ENCODE data around the gene MBLAC1.
A peak's percentile ranks its signal among the peaks of the same experiment; 100 is the strongest.
"Not testable (repeated sequence)": the region's sequence is repeated elsewhere in the genome, so short reads cannot be mapped to it uniquely, and the experiment has no call there.

MBLAC1 gene

DNA sequence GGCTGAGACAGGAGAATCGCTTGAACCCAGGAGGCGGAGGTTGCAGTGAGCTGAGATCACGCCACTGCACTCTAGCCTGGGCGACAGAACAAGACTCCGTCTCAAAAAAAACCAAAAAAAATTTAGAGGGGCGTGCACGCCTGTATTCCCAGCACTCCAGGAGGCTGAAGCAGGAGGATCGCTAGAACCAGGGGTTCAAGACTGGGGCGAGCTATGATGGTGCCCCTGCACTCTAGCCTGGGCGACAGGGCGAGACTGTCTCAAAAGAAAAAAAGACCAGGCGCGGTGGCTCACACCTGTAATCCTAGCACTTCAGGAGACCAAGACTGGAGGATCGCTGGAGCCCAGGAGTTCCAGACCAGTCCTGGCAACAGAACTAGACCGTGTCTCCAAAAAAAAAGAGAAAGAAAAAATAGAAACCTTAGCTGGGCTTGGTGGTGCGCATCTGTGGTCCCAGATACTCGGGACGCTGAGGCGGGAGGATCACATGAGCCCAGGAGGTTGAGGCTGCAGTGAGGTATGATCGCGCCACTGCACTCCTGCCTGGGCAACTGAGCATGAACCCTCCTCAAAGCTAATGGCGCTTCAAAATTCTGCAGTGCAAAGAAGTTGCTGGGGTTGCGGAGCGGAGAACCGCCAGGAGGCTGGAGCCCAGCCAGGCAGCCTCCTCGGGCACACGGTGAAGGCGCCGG lies 382 bp upstream of the MBLAC1 start:
- peaks cover 44% of the 10 kb centered on the region for H3K4me1 Mint-ChIP-seq
- H3K27ac Mint-ChIP-seq, result peak overlapping the region; percentile 99
- ATAC-seq (peak; percentile 30), DNase-seq (no peak)
- H3K9me3 Mint-ChIP-seq, result no peaks in the 10 kb centered on the region
- H3K27me3 Mint-ChIP-seq, result no peaks in the 10 kb centered on the region
- H3K36me3 Mint-ChIP-seq (ENCODE audit: low read depth), result peaks cover 9% of the 10 kb centered on the region
- peak overlapping the region; percentile 99 for H3K4me3 Mint-ChIP-seq

DNA sequence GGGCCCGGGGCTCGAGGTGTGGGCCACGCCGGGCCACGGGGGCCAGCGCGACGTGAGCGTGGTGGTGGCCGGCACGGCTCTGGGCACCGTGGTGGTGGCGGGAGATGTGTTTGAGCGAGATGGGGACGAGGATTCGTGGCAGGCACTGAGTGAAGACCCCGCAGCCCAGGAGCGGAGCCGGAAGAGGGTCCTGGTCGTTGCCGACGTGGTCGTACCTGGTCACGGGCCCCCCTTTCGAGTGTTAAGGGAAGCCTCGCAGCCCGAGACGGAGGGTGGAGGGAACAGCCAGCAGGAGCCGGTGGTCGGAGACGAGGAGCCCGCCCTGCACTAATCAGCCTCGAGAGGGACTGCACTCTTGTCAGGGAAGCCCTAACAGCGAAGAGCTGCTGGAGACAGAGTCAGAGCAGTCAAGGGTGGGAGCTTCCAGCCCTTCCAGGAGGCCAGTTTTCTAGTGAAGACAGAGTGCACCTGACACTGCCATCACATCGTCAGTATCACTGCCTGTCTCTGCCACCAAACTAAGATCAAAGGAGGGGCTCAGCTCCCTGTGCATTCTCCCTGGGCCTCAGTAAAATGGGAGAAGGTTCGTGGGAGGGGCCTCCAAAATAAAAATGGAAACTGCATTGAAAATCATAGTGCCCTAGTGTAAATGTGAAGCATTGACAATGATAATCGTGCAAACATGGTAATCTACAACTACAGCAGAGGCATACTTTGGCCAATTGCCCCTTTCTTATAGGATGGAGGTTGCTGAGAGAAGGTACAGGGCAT lies 1.3 kb downstream of the MBLAC1 start:
- peak; percentile 18 for ATAC-seq
- H3K4me1 Mint-ChIP-seq, result peaks cover 48% of the 10 kb centered on the region
- DNase-seq, result peak; percentile 33
- no peaks in the 10 kb centered on the region for H3K27me3 Mint-ChIP-seq
- no peak overlapping the region for H3K27ac Mint-ChIP-seq
- no peaks in the 10 kb centered on the region for H3K9me3 Mint-ChIP-seq
- peaks cover 5% of the 10 kb centered on the region for H3K36me3 Mint-ChIP-seq (ENCODE audit: low read depth)
- peak overlapping the region; percentile 99 for H3K4me3 Mint-ChIP-seq

GRCh38 chr7:100128637-100128963 lies 1.8 kb downstream of the MBLAC1 start:
- Mint-ChIP-seq H3K27me3 (no peaks in the 10 kb centered on the region), H3K4me3 (peak overlapping the region; percentile 99), H3K4me1 (peaks cover 48% of the 10 kb centered on the region), H3K36me3 (ENCODE audit: low read depth) (peaks cover 5% of the 10 kb centered on the region), H3K27ac (no peak overlapping the region), H3K9me3 (no peaks in the 10 kb centered on the region)
- ATAC-seq, result no peak
- no peak for DNase-seq

- H3K27ac Mint-ChIP-seq; ATAC-seq; H3K36me3 Mint-ChIP-seq (ENCODE audit: low read depth); DNase-seq; H3K27me3 Mint-ChIP-seq; H3K4me3 Mint-ChIP-seq; H3K9me3 Mint-ChIP-seq: not testable (repeated sequence)
- peaks cover 38% of the 10 kb centered on the region for H3K4me1 Mint-ChIP-seq
These were observed 3.4 kb downstream of the MBLAC1 start for GRCh38 chr7:100130220-100130607.

DNA sequence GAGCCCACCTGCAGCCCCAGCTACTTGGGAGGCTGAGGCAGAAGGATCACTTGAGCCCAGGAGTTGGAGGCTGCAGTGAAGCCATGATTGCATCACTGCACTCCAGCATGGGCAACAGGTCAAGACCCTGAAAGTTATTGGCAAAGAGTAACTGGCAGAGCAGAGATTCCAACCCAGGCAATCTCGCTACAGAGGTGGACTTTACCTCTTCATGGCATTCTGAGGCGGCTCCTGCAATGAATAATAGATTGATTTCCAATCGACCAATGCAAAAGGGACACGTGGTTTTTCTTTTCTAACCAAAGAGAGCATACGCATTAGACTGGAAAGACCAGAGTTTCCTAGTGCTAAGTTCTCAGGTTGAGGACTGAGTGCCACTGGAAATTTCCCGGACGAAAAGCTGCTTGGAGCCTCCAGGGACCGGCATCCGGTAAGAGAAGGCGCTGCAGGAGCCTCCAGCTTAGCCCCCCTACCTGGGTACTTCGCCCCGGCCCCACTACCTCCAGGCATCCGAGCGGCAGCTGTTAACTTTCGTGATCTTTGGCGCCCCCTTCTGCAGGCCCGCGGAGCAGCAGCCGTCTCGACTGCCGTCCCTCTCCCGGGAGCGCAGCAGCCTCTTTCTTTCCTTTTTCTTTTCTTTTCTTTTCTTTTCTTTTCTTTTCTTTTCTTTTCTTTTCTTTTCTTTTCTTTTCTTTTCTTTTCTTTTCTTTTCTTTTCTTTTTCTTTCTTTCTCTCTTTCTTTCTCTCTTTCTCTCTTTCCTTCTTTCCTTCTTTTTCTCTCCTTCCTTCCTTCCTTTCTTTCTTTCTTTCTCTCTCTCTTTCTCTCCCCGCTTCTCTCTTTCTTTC lies 4.1 kb downstream of the MBLAC1 start:
- Mint-ChIP-seq H3K27ac (no peak overlapping the region), H3K36me3 (ENCODE audit: low read depth) (peaks cover 4% of the 10 kb centered on the region), H3K4me3 (no peak overlapping the region), H3K9me3 (no peaks in the 10 kb centered on the region), H3K4me1 (peaks cover 32% of the 10 kb centered on the region), H3K27me3 (no peaks in the 10 kb centered on the region)
- ATAC-seq (no peak), DNase-seq (peak; percentile 92)

- Mint-ChIP-seq H3K27ac (no peak overlapping the region), H3K27me3 (no peaks in the 10 kb centered on the region), H3K9me3 (no peaks in the 10 kb centered on the region), H3K36me3 (ENCODE audit: low read depth) (no peaks in the 10 kb centered on the region), H3K4me3 (no peak overlapping the region), H3K4me1 (peaks cover 21% of the 10 kb centered on the region)
- no peak for DNase-seq
- ATAC-seq, result no peak
These were observed 5.4 kb downstream of the MBLAC1 start for GRCh38 chr7:100132126-100132525.

DNA sequence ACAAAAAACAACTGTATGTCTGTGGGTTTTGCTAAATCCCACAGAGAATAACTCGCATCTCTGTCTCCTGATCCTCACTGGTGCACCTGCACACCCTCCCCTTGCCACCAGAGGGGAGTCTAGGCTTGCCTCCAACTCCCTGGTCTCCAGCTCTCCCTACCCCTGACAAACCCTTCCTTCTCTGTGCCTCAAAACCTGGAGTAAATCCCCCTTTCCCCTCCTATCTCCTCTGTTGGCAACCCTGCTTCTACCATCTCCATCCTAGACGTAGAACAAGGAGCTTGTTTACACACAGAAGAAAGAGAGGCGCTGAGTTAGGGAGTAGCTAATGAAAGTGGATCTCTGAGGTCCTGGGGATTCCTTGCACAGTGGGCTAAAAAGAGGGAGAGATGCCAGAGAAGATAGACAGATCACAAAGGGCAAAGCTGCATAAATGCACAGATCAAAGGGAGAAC lies 6.0 kb downstream of the MBLAC1 start:
- Mint-ChIP-seq H3K4me3 (no peak overlapping the region), H3K9me3 (no peaks in the 10 kb centered on the region), H3K36me3 (ENCODE audit: low read depth) (no peaks in the 10 kb centered on the region), H3K4me1 (peaks cover 22% of the 10 kb centered on the region), H3K27ac (no peak overlapping the region), H3K27me3 (no peaks in the 10 kb centered on the region)
- DNase-seq (peak; percentile 68), ATAC-seq (peak; percentile 80)

GRCh38 chr7:100137851-100138760 lies 11.3 kb downstream of the MBLAC1 start:
- Mint-ChIP-seq H3K9me3 (no peaks in the 10 kb centered on the region), H3K36me3 (ENCODE audit: low read depth) (no peaks in the 10 kb centered on the region), H3K27ac (peak overlapping the region; percentile 39), H3K4me3 (no peak overlapping the region), H3K4me1 (peaks cover 16% of the 10 kb centered on the region), H3K27me3 (no peaks in the 10 kb centered on the region)
- no peak for DNase-seq
- ATAC-seq, result no peak

DNA sequence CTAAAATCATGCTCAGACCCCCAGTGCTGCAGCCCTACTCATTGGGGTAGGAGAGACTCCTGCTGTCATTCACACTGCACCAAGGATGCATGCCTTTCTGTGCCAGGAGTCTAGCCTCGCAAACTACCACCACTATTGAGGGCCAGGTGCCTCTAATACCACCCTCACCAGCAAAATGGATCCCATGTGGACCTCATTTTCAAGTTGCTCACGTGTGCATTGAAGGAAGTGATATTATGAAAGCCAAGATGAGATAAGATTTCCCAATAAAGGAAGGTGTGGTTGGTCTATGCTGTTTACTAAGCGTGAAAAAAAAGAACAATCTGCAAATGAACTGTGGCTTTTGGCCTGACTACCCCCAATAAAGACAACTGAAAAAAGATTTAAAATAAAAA lies 14.8 kb downstream of the MBLAC1 start:
- H3K27me3 Mint-ChIP-seq, result no peaks in the 10 kb centered on the region
- DNase-seq (no peak), ATAC-seq (no peak)
- no peak overlapping the region for H3K27ac Mint-ChIP-seq
- H3K36me3 Mint-ChIP-seq (ENCODE audit: low read depth), result no peaks in the 10 kb centered on the region
- no peaks in the 10 kb centered on the region for H3K9me3 Mint-ChIP-seq
- no peak overlapping the region for H3K4me3 Mint-ChIP-seq
- H3K4me1 Mint-ChIP-seq, result peaks cover 16% of the 10 kb centered on the region

DNA sequence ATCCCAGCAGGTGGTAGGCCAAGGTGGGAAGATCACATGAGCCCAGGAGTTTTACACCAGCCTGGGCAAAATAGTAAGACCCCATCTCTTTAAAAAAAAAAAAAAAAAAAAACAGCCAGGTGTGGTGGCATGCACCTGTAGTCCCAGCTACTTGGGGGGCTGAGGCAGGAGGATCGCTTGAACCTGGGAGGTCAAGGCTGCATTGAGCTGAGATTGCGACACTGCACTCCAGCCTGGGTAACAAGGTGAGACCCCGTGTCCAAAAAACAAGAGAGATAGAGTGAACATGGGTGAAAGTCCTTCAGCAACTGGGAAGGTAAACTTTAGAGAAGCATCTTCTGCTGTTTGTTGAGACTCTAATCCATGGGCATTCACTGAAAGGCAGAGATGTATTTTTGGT lies 15.7 kb downstream of the MBLAC1 start:
- Mint-ChIP-seq H3K4me3 (no peak overlapping the region), H3K27me3 (no peaks in the 10 kb centered on the region), H3K4me1 (peaks cover 16% of the 10 kb centered on the region), H3K9me3 (no peaks in the 10 kb centered on the region), H3K27ac (no peak overlapping the region), H3K36me3 (ENCODE audit: low read depth) (no peaks in the 10 kb centered on the region)
- ATAC-seq (no peak), DNase-seq (no peak)

DNA sequence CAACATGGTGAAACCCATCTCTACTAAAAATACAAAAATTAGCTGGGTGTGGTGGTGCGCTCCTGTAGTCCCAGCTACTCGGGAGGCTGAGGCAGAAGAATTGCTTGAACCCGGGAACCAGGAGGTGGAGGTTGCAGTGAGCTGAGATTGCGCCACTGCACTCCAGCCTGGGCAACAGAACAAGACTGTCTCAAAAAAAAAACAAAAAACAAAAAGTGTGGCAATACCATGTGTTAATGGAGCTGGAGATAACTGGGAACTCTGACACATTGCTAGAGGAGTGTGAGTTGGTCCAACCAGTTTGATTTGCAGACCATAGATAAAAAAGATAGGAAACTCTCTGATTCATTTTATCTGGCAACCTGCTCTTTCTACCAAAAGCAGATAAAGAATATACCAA lies 19.6 kb downstream of the MBLAC1 start:
- H3K27ac Mint-ChIP-seq; H3K36me3 Mint-ChIP-seq (ENCODE audit: low read depth); H3K4me3 Mint-ChIP-seq; H3K27me3 Mint-ChIP-seq; H3K9me3 Mint-ChIP-seq; ATAC-seq; DNase-seq: not testable (repeated sequence)
- peaks cover 25% of the 10 kb centered on the region for H3K4me1 Mint-ChIP-seq

DNA sequence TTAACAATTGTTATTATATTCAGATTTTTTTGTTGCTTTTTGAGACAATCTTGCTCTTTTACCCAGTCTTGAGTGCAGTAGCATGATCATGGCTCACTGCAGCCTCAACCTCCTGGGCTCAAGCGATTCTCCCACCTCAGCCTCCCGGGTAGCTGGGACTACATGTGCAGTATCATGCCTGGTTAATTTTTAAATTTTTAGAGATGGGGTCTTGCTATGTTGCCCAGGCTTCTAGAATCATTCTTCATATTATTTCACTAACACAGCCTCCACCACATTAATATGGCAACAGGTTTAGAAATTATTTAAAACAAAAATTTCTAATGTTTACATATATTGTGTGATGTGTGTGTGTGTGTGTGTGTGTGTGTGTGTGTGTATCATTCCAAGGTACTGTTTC lies 20.5 kb downstream of the MBLAC1 start:
- no peak overlapping the region for H3K4me3 Mint-ChIP-seq
- DNase-seq (no peak), ATAC-seq (no peak)
- no peaks in the 10 kb centered on the region for H3K9me3 Mint-ChIP-seq
- H3K4me1 Mint-ChIP-seq, result peaks cover 29% of the 10 kb centered on the region
- H3K36me3 Mint-ChIP-seq (ENCODE audit: low read depth), result peaks cover 12% of the 10 kb centered on the region
- H3K27me3 Mint-ChIP-seq, result peaks cover 1% of the 10 kb centered on the region
- H3K27ac Mint-ChIP-seq, result no peak overlapping the region

DNA sequence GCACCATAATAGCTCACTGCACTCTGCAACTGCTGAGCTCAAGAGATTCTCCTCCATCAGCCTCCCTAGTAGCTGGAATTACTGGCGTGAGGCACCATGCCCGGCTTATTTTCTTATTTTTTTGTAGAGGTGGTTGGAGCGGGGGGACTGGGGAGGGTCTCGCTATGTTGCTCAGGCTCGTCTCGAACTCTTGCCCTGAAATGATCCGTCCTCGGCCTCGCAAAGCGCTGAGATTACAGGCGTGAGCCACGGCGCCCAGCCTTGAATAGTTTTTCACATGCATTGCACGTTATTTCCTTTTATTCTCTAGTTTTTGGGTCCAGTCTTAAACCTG lies 21.4 kb downstream of the MBLAC1 start:
- peaks cover 1% of the 10 kb centered on the region for H3K27me3 Mint-ChIP-seq

More for the DNA sequence above, 21.4 kb downstream of the MBLAC1 start:
- Mint-ChIP-seq H3K4me1 (peaks cover 33% of the 10 kb centered on the region), H3K27ac (peak overlapping the region; percentile 96), H3K9me3 (no peaks in the 10 kb centered on the region), H3K4me3 (peak overlapping the region; percentile 97), H3K36me3 (ENCODE audit: low read depth) (peaks cover 19% of the 10 kb centered on the region)
- peak; percentile 1 for ATAC-seq
- no peak for DNase-seq

Data from activated naive CD8-positive, alpha-beta T cell treated with anti-CD3 and anti-CD28 coated beads, Interleukin-2, amount 50 U/mL, for 24 hours (primary cell).